SK-N-SH (cell line): ENCODE measurements around the gene PTPN13. TPM values are rescaled to one million over a fixed set of nuclear protein-coding genes. Genes with fewer than 3 reads are reported as not detected.

Experiments
- CTCF ChIA-PET: fragments of 300-600, 350-600 bp; formaldehyde crosslinking; extraction: SDS; loops from one replicate; lab custom pipeline; 2021; lab: Yijun Ruan, JAX
- POLR2A ChIA-PET: fragments of 350-600 bp; sonication (Branson Sonifier 250); formaldehyde crosslinking; extraction: SDS; loops from one replicate; lab custom pipeline; 2020; ENCODE audit warnings: antibody characterized with exemption, inconsistent platforms; lab: Yijun Ruan, JAX
- DNase-seq: peaks from one replicate; pipeline ENCODE4 v3.0.0; 2012
- H2AFZ ChIP-seq: fragments of 200-600 bp; sonication (generic); 2 replicates; pipeline ENCODE4 v1.8.1; 2016; ENCODE audit warnings: antibody characterized with exemption, mild to moderate bottlenecking, low read depth
- H3F3A ChIP-seq: fragments of 200-600 bp; sonication (generic); replicated peaks from 2 replicates; pipeline ENCODE3; 2016; ENCODE audit warnings: antibody characterized with exemption, mild to moderate bottlenecking; ENCODE audit not compliant: insufficient read depth
- H3K27ac ChIP-seq, 2 experiments: fragments of 200-500 bp in 1 of 2; fragments of 200-600 bp in 1 of 2; sonication (Bioruptor generic) in 1 of 2; sonication (generic), shearing (Covaris generic) in 1 of 2; 2 replicates each; pipeline versions ENCODE4 v1.5.1 to v1.6.1; 2014 to 2016; ENCODE audit warnings: low read depth in 2 of 2, inconsistent platforms in 1 of 2, low read length in 1 of 2, mild to moderate bottlenecking in 1 of 2, mixed read lengths in 1 of 2
- H3K27me3 ChIP-seq: fragments of 200-600 bp; sonication (generic), shearing (Covaris generic); 2 replicates; pipeline ENCODE4 v1.6.1; 2016; ENCODE audit warnings: mixed run types; ENCODE audit not compliant: insufficient read depth
- H3K36me3 ChIP-seq, 2 experiments: fragments of 200-500 bp in 1 of 2; fragments of 200-600 bp in 1 of 2; sonication (Bioruptor generic) in 1 of 2; sonication (generic) in 1 of 2; replicated peaks in 1 of 2; 2 replicates each; pipeline versions ENCODE3 to v1.5.1; 2014 to 2016; ENCODE audit warnings: low read length in 1 of 2, mild to moderate bottlenecking in 1 of 2; ENCODE audit not compliant: insufficient read depth in 2 of 2, control insufficient read depth in 1 of 2
- H3K4me1 ChIP-seq, 2 experiments: fragments of 200-500 bp in 1 of 2; fragments of 200-600 bp in 1 of 2; sonication (Bioruptor generic) in 1 of 2; sonication (generic), shearing (Covaris generic) in 1 of 2; 2 replicates each; pipeline versions ENCODE4 v1.5.1 to v1.6.1; 2014 to 2016; ENCODE audit warnings: low read depth in 1 of 2, low read length in 1 of 2, mixed run types in 1 of 2; ENCODE audit not compliant: insufficient read depth in 2 of 2, control insufficient read depth in 1 of 2
- H3K4me2 ChIP-seq: fragments of 200-600 bp; sonication (generic), shearing (Covaris generic); 2 replicates; pipeline ENCODE4 v1.6.1; 2017; ENCODE audit warnings: mixed run types
- H3K4me3 ChIP-seq, 2 experiments: fragments of 200-500 bp in 1 of 2; fragments of 200-600 bp in 1 of 2; sonication (Bioruptor generic) in 1 of 2; sonication (generic), shearing (Covaris generic) in 1 of 2; 2 replicates each; pipeline versions ENCODE4 v1.5.1 to v1.8.1; 2014 to 2016; ENCODE audit warnings: low read depth in 2 of 2, inconsistent platforms in 1 of 2, low read length in 1 of 2, mild to moderate bottlenecking in 1 of 2, mixed read lengths in 1 of 2, moderate library complexity in 1 of 2
- H3K79me2 ChIP-seq: fragments of 200-600 bp; sonication (generic); 2 replicates; pipeline ENCODE4 v1.8.1; 2017; ENCODE audit warnings: mild to moderate bottlenecking; ENCODE audit not compliant: insufficient read depth
- H3K9ac ChIP-seq: fragments of 200-600 bp; sonication (generic); 2 replicates; pipeline ENCODE4 v1.6.1; 2017; ENCODE audit warnings: mixed run types
- H3K9me2 ChIP-seq: fragments of 200-600 bp; sonication (generic); 2 replicates; pipeline ENCODE4 v1.6.1; 2017; ENCODE audit warnings: mixed run types
- H3K9me3 ChIP-seq: fragments of 200-600 bp; sonication (generic); 2 replicates; pipeline ENCODE4 v1.6.1; 2017; ENCODE audit warnings: mixed run types, mild to moderate bottlenecking, moderate library complexity
- H4K20me1 ChIP-seq: fragments of 200-600 bp; sonication (generic); 2 replicates; pipeline ENCODE4 v1.6.1; 2017; ENCODE audit warnings: mild to moderate bottlenecking, mixed run types; ENCODE audit not compliant: insufficient read depth
- CHD2 ChIP-seq: fragments of 150-350 bp; IDR thresholded peaks from 2 replicates; pipeline ENCODE4 v1.6.1; 2018; ENCODE audit warnings: low read length; ENCODE audit not compliant: partially characterized antibody
- ELF1 ChIP-seq: IDR thresholded peaks from 2 replicates; pipeline ENCODE4 v1.4.0; 2012
- FOXJ3 ChIP-seq: sonication (generic); formaldehyde crosslinking; IDR thresholded peaks from 2 replicates; pipeline ENCODE4 v1.5.1; 2020; ENCODE audit warnings: mild to moderate bottlenecking, missing genetic modification reagents
- GABPA ChIP-seq: IDR thresholded peaks from 2 replicates; pipeline ENCODE4 v1.4.0; 2012; ENCODE audit warnings: low read depth, mild to moderate bottlenecking
- GATA2 ChIP-seq: sonication (generic); formaldehyde crosslinking; IDR thresholded peaks from 2 replicates; pipeline ENCODE4 v1.5.0; 2020; ENCODE audit warnings: mild to moderate bottlenecking, missing genetic modification reagents
- JUND ChIP-seq: IDR thresholded peaks from 2 replicates; pipeline ENCODE4 v1.4.0; 2012
- MXI1 ChIP-seq: IDR thresholded peaks from 2 replicates; pipeline ENCODE4 v1.6.1; 2012; ENCODE audit warnings: mild to moderate bottlenecking, low read depth, low read length, improper control_type of control experiment
- NFIC ChIP-seq: IDR thresholded peaks from 2 replicates; pipeline ENCODE4 v1.4.0; 2012; ENCODE audit warnings: borderline replicate concordance
- NRF1 ChIP-seq: IDR thresholded peaks from 2 replicates; pipeline ENCODE4 v1.6.1; 2012; ENCODE audit warnings: low read depth, mild to moderate bottlenecking, low read length
- RAD21 ChIP-seq: IDR thresholded peaks from 2 replicates; pipeline ENCODE4 v1.6.1; 2012; ENCODE audit warnings: mild to moderate bottlenecking, low read length
- REST ChIP-seq: IDR thresholded peaks from 2 replicates; pipeline ENCODE4 v1.6.1; 2012; ENCODE audit warnings: mild to moderate bottlenecking, low read depth, low read length, moderate library complexity
- RFX5 ChIP-seq: IDR thresholded peaks from 2 replicates; pipeline ENCODE4 v1.6.1; 2012; ENCODE audit warnings: mild to moderate bottlenecking, improper control_type of control experiment, low read length
- RXRA ChIP-seq: IDR thresholded peaks from 2 replicates; pipeline ENCODE4 v1.4.0; 2012; ENCODE audit warnings: low read depth, mild to moderate bottlenecking, borderline replicate concordance
- SIN3A ChIP-seq: IDR thresholded peaks from 2 replicates; pipeline ENCODE4 v1.6.1; 2012; ENCODE audit warnings: low read depth, mild to moderate bottlenecking, low read length, moderate library complexity, borderline replicate concordance
- TAF1 ChIP-seq: IDR thresholded peaks from 2 replicates; pipeline ENCODE4 v1.6.1; 2012; ENCODE audit warnings: low read depth, mild to moderate bottlenecking, low read length, moderate library complexity, borderline replicate concordance
- TCF12 ChIP-seq: IDR thresholded peaks from 2 replicates; pipeline ENCODE4 v1.4.0; 2012
- YY1 ChIP-seq: IDR thresholded peaks from 2 replicates; pipeline ENCODE4 v1.4.0; 2012; ENCODE audit warnings: low read depth, mild to moderate bottlenecking
- WGBS: methylation state at CpG from one replicate; pipeline ENCODE4 v1.1.6; 2017; ENCODE audit warnings: low lambda C conversion rate; 5-methylcytosine and 5-hydroxymethylcytosine counted together
- polyA plus RNA-seq, 3 experiments: library from polyadenylated mRNA; depleted of rRNA; stranded (reverse); fragments of >200 nt; gene quantifications; 2 replicates each; pipeline ENCODE4 v1.2.3, GENCODE V29; 2012
- TF ChIP-seq, protein P1 (sequence below): fragments of 200-600 bp; sonication (generic); IDR thresholded peaks from 2 replicates; pipeline ENCODE4 v1.6.1; 2017; ENCODE audit warnings: antibody characterized with exemption, mild to moderate bottlenecking, moderate library complexity
- TF ChIP-seq, protein P2 (sequence below): IDR thresholded peaks from 2 replicates; pipeline ENCODE4; 2012
- TF ChIP-seq, protein P3 (sequence below): IDR thresholded peaks from 2 replicates; pipeline ENCODE4 v1.4.0; 2012; ENCODE audit warnings: low read depth, borderline replicate concordance

Gene PTPN13
- polyA plus RNA-seq, 1 of the 3 experiments (the other 2 are of a cell fraction) = 5.5 TPM

- Histone ChIP-seq H3K9me2 (no peaks in the 10 kb centered on the region), H3K9me3 (no peaks in the 10 kb centered on the region), H3K36me3 (no peaks in the 10 kb centered on the region), H2AFZ (no peak overlapping the region), H3K9ac (no peak overlapping the region), H3K4me1 (no peaks in the 10 kb centered on the region), H3K79me2 (no peaks in the 10 kb centered on the region), H3K4me3 (no peak overlapping the region), H4K20me1 (no peaks in the 10 kb centered on the region), H3K4me2 (no peak overlapping the region), H3F3A (no peaks in the 10 kb centered on the region), H3K27ac (no peak overlapping the region), H3K27me3 (no peaks in the 10 kb centered on the region)
- 82% methylated on average over 1 of the region's 1 CpG for WGBS
- no peak for DNase-seq
- CTCF ChIA-PET = no interaction called here
- no peak for TF ChIP-seq SIN3A
- TF ChIP-seq TCF12 = no peak
- TF ChIP-seq NRF1 = no peak
- TF ChIP-seq YY1 = no peak
- TF ChIP-seq REST = no peak
- no peak for TF ChIP-seq RFX5
- TF ChIP-seq, protein P1, sequence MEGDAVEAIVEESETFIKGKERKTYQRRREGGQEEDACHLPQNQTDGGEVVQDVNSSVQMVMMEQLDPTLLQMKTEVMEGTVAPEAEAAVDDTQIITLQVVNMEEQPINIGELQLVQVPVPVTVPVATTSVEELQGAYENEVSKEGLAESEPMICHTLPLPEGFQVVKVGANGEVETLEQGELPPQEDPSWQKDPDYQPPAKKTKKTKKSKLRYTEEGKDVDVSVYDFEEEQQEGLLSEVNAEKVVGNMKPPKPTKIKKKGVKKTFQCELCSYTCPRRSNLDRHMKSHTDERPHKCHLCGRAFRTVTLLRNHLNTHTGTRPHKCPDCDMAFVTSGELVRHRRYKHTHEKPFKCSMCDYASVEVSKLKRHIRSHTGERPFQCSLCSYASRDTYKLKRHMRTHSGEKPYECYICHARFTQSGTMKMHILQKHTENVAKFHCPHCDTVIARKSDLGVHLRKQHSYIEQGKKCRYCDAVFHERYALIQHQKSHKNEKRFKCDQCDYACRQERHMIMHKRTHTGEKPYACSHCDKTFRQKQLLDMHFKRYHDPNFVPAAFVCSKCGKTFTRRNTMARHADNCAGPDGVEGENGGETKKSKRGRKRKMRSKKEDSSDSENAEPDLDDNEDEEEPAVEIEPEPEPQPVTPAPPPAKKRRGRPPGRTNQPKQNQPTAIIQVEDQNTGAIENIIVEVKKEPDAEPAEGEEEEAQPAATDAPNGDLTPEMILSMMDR = no peak
- TF ChIP-seq RAD21 = no peak
- no peak for TF ChIP-seq TAF1
- no peak for TF ChIP-seq GATA2
- TF ChIP-seq ELF1 = no peak
- TF ChIP-seq GABPA = no peak
- no peak for TF ChIP-seq MXI1
- no peak for TF ChIP-seq NFIC
- TF ChIP-seq, protein P2, sequence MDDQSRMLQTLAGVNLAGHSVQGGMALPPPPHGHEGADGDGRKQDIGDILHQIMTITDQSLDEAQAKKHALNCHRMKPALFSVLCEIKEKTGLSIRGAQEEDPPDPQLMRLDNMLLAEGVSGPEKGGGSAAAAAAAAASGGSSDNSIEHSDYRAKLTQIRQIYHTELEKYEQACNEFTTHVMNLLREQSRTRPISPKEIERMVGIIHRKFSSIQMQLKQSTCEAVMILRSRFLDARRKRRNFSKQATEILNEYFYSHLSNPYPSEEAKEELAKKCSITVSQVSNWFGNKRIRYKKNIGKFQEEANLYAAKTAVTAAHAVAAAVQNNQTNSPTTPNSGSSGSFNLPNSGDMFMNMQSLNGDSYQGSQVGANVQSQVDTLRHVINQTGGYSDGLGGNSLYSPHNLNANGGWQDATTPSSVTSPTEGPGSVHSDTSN = no peak
- no peak for TF ChIP-seq RXRA
- no peak for TF ChIP-seq JUND
- TF ChIP-seq, protein P3, sequence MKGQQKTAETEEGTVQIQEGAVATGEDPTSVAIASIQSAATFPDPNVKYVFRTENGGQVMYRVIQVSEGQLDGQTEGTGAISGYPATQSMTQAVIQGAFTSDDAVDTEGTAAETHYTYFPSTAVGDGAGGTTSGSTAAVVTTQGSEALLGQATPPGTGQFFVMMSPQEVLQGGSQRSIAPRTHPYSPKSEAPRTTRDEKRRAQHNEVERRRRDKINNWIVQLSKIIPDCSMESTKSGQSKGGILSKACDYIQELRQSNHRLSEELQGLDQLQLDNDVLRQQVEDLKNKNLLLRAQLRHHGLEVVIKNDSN = no peak
- no peak for TF ChIP-seq CHD2
- TF ChIP-seq FOXJ3 (CRISPR knock-in tag) = no peak
- POLR2A ChIA-PET = no interaction called here
Measured at GRCh38 chr4:86841309-86841708, 247.2 kb downstream of the PTPN13 start.
